Left ventricle myocardium inferior (tissue), 1 donor: ENCODE data around the gene DNAJB12. TPM values are rescaled to one million over a fixed set of nuclear protein-coding genes. Genes with fewer than 3 reads are reported as not detected.

Experiments used
- DNase-seq: peaks from one replicate; pipeline ENCODE4 v3.0.0-alpha.2; 2020
- H3K27ac ChIP-seq: fragments of 200-600 bp; replicated peaks from 2 replicates; pipeline ENCODE4 v1.8.0; 2021
- H3K27me3 ChIP-seq: fragments of 200-600 bp; 2 replicates; pipeline ENCODE4 v1.8.0; 2021; ENCODE audit warnings: low read depth
- H3K36me3 ChIP-seq: fragments of 200-600 bp; 2 replicates; pipeline ENCODE4 v1.8.0; 2021
- H3K4me1 ChIP-seq: fragments of 200-600 bp; 2 replicates; pipeline ENCODE4 v1.8.0; 2021
- H3K4me3 ChIP-seq: fragments of 200-600 bp; 2 replicates; pipeline ENCODE4 v1.8.0; 2021; ENCODE audit warnings: mild to moderate bottlenecking, moderate library complexity
- H3K9me3 ChIP-seq: fragments of 200-600 bp; replicated peaks from 2 replicates; pipeline ENCODE4 v1.8.0; 2021
- intact Hi-C: fragments of 100-400 bp; cut with micrococcal nuclease; formaldehyde crosslinking; loops from one replicate; pipeline ENCODE4 v1.11.0; 2022
- total RNA-seq: library from RNA; stranded (reverse); fragmentation: NEBNext Ultra II Directional; extraction: Animal tissue kit (Norgen Biotek cat#: 25700); gene quantifications from one replicate; pipeline ENCODE4 v1.2.1, GENCODE V29; 2021
- TF ChIP-seq, protein P1 (sequence below): fragments of 200-600 bp; IDR thresholded peaks from 2 replicates; pipeline ENCODE4 v1.8.0; 2021; ENCODE audit warnings: antibody characterized with exemption, mild to moderate bottlenecking, borderline replicate concordance
- donor health status: DM: no; HTN: yes; CAD: no; lungs with severe emphysema.

DNAJB12 gene
- total RNA-seq, 1 donor from 2014 or later, result 25.6 TPM

DNA sequence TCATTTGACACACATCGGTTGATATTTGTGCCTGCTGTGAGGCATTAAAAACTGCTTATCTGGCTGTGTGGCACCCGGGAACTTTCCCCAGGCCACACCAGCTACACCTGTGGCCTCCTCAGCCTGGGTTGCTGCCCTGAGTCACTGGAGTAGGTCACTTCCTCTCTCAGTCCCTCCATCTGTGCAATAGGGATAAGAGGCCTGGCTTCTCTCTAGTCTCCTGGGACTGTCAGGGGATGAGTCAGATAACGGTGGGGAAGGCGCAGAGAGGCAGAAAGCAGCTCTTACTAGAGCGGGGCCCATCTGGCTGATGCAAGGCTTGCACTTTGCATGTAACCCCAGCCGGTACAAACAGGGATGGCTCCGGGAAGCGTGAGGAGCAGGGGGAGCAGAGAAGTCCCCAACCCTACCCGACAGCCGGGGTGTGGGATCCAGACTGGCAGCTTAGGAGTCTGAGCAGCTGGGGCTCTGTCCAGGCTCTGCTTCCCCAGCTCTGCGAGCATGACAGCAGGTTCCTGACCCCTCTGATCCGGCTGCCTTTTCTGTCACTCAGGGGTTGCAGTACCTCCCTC lies 34.0 kb downstream of the DNAJB12 start:
- intact Hi-C loops, result loop anchor here (10.0 kb wide), 1 partner anchor 46 kb away; the partner anchor contains the start of gene DDIT4
- Histone ChIP-seq H3K36me3 (no peaks in the 10 kb centered on the region), H3K9me3 (no peaks in the 10 kb centered on the region), H3K4me3 (peak overlapping the region; percentile 65), H3K27me3 (no peaks in the 10 kb centered on the region), H3K27ac (peak overlapping the region; percentile 91), H3K4me1 (peaks cover 72% of the 10 kb centered on the region)
- TF ChIP-seq, protein P1, sequence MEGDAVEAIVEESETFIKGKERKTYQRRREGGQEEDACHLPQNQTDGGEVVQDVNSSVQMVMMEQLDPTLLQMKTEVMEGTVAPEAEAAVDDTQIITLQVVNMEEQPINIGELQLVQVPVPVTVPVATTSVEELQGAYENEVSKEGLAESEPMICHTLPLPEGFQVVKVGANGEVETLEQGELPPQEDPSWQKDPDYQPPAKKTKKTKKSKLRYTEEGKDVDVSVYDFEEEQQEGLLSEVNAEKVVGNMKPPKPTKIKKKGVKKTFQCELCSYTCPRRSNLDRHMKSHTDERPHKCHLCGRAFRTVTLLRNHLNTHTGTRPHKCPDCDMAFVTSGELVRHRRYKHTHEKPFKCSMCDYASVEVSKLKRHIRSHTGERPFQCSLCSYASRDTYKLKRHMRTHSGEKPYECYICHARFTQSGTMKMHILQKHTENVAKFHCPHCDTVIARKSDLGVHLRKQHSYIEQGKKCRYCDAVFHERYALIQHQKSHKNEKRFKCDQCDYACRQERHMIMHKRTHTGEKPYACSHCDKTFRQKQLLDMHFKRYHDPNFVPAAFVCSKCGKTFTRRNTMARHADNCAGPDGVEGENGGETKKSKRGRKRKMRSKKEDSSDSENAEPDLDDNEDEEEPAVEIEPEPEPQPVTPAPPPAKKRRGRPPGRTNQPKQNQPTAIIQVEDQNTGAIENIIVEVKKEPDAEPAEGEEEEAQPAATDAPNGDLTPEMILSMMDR, result no peak
- DNase-seq, result peak; percentile 64

DNA sequence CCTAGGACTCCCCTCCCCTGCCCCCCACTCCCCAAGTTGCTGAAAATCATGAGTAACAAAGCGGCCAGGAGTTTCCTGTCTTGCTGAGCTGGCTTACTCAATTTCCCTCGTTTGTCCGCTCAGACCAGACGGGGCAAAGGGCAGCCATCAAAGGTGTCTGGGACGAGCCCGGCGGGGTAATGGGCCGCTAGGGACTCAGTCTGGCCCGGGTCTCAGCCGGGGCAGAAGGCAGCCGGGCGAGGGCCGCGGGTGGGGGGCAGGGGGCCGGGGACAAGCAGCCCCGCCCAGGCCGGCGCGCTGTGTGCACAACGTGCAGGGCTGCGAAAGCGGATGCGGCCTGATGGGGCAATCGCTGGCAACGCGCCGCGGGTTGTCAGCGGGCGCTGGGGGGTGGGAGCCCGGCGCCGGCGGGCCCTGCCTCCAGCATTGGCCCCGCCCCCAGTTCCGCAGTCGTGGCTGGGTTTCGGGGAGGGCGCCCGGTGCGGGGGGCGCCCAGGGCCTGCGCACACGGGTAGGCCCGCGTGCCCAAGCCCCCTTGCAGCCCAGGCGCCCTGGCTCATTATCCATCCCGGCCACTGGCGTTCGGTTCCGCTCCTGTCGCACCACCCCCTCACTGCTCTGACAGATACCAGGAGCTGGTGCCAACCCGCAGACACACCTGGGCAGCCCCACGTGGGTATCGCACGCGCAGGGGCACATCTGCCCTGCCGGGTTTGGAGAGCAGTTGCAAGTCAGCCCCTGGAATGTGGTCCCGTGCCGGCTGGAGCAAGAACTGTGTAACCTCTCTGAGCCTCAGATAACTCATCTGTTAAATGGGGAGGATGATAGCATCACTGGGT lies 35.1 kb downstream of the DNAJB12 start:
- Histone ChIP-seq H3K9me3 (no peaks in the 10 kb centered on the region), H3K4me1 (peaks cover 72% of the 10 kb centered on the region)

DNA sequence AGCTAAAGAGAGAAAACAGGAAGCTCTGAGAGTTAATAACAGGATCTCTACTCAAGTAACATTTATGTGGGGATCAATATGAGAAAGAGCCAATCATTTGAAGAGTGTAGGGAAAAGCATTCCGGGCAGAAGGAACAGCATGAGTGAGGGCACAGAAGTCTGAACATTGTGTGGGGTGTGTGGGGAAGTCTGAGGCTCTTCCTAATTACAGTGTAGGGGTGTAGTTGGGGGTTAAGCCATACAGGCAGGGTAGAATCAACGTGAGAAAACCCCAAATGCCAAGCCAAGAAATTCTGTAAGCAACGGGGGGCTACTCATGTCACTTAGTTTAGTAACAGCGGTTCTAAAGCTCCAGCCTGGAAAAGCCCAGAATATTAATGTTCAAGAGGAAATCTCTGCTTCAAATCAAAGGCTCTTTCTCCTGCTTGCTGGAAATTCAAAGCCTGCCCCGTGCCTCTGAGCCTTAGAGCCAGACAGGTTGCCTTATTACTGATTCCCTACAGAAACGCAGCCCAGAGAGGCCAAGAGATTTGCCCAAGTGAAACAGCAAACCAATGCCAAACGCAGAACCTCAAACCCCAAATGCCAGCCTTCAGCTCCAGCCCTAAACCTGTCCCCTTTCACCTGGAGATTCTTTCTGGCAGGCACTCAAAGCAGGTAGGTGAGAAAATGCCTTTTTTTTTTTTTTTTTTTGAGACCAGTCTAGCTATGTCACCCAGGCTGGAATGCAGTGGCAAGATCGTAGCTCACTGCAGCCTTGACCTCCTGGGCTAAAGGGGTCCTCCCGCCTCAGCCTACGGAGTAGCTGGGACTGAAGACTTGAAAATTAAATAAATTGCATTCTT lies 36.1 kb downstream of the DNAJB12 start:
- H3K9me3 ChIP-seq, result no peaks in the 10 kb centered on the region
- TF ChIP-seq, protein P1, result no peak
- no peaks in the 10 kb centered on the region for H3K27me3 ChIP-seq
- peaks cover 74% of the 10 kb centered on the region for H3K4me1 ChIP-seq
- intact Hi-C loops, result no loop called here
- peak overlapping the region; percentile 91 for H3K27ac ChIP-seq
- DNase-seq, result no peak
- no peaks in the 10 kb centered on the region for H3K36me3 ChIP-seq
- peak overlapping the region; percentile 65 for H3K4me3 ChIP-seq

More for the DNA sequence above, 35.1 kb downstream of the DNAJB12 start:
- H3K27ac ChIP-seq, result peak overlapping the region; percentile 91
- intact Hi-C loops, result loop anchor here (10.0 kb wide), 1 partner anchor 45 kb away; the partner anchor contains the start of gene DDIT4
- DNase-seq, result peak; percentile 95
- TF ChIP-seq, protein P1, result no peak
- no peaks in the 10 kb centered on the region for H3K36me3 ChIP-seq
- H3K4me3 ChIP-seq, result peak overlapping the region; percentile 65
- H3K27me3 ChIP-seq, result no peaks in the 10 kb centered on the region

DNA sequence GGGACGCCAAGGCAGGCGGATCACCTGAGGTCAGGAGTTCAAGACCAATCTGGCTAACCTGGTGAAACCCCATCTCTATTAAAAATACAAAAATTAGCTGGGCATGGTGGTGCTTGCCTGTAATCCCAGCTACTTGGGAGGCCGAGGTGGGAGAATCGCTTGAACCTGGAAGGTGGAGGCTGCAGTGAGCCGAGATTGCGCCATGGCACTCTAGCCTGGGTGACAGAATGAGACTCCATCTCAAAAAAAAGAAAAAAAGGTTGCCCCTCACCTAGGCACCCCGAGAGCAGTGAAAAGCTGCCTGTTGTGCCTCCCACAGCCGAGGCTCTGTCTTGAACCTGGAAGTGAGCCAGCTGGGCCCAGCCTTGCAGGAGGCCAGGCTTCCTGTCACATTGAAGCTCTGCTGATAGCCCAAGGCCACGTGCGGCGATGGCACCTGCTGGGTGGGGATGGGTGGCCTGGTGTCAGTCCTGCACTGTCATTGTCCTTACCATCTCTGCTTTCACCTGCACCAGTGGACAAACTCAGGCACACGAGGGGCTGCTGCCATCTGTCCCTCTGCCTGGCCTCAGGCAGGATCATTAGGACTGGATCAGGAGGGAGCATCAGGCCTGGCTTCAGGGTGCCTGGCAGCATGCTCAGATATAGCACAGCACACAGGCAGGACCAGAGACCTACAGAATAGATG lies 37.8 kb downstream of the DNAJB12 start:
- no peaks in the 10 kb centered on the region for H3K27me3 ChIP-seq
- no peaks in the 10 kb centered on the region for H3K9me3 ChIP-seq
- H3K27ac ChIP-seq, result peak overlapping the region; percentile 91
- TF ChIP-seq, protein P1, result no peak
- H3K36me3 ChIP-seq, result no peaks in the 10 kb centered on the region
- no peak overlapping the region for H3K4me3 ChIP-seq
- H3K4me1 ChIP-seq, result peaks cover 74% of the 10 kb centered on the region
- intact Hi-C loops, result no loop called here
- DNase-seq, result peak; percentile 73

DNA sequence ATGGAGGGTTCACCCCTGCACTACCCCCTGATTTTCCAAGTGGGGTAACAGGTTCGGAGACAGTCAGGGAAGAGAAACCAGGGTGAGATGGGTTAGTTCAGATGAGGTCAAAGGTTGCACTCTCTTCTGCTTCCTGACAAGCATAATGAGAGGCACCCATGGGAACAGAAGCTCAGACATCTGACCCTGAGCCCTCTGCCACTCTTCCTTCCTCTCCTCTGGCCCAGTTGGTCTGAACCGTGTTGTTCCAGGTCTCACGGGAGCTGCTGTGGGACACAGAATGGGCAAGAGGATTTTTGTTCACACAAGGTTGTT lies 38.4 kb downstream of the DNAJB12 start:
- Histone ChIP-seq H3K9me3 (no peaks in the 10 kb centered on the region), H3K36me3 (no peaks in the 10 kb centered on the region), H3K27me3 (no peaks in the 10 kb centered on the region), H3K27ac (peak overlapping the region; percentile 91), H3K4me3 (no peak overlapping the region), H3K4me1 (peaks cover 72% of the 10 kb centered on the region)
- no peak for DNase-seq
- TF ChIP-seq, protein P1, result no peak
- intact Hi-C loops, result no loop called here
